Measurements from ENCODE around the gene RPS15.
"Not testable (repeated sequence)": the region's sequence is repeated elsewhere in the genome, so short reads cannot be mapped to it uniquely, and the experiment has no call there.

Gene RPS15

DNA sequence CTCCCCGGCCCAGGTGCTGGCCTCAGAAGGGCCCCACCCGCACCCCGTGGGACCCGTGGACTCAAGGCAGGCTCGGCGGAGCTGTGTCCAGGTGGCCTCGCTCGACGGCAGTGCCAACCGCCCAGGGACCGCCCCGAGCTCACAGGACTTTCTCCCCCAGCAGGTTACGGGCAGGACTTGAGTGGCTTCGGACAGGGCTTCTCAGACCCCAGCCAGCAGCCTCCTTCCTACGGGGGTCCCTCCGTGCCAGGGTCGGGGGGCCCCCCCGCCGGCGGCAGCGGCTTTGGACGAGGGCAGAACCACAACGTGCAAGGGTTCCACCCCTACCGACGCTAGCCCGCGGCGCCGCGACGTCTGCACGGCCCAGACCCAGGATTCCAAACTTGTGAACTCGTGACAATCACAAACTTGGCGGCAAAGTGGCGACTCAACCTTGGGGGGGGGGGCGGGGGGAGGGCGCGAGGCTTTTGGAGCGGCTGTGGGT, 3.6 kb upstream of the RPS15 start:
- no peak for DNase-seq (ENCODE audit: low read depth in 2 of 2)

DNA sequence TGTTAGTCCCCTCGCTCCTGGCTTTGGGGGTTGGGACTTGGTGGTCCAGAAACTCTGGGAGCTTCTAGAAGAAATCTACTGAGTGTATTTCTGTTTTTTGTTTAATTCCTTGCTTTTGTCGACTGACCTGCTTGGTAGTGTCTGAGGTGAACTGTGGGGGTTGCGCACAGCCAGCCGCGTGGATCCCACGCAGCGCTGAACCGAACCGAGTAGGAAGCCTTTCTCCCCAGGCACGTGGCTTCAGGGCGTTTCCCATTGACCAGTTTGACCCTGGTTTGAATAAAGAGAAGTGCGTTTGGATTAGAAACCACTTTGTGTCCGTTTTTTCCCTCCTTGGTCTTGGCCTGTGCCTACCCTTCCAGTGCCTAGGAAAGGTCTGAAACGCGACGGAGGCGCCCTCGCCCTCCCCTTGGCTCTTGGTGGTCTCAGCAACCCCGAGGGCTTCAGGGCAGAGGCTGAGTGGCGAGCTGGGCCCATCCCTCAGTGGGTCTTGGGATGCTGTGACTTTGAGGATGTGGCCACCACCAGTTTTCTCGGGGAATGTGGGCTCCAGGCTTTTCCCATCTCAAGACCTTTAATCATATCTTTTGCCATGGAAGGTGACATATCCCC, 2.7 kb upstream of the RPS15 start:
- DNase-seq (ENCODE audit: low read depth in 2 of 2), result no peak

DNA sequence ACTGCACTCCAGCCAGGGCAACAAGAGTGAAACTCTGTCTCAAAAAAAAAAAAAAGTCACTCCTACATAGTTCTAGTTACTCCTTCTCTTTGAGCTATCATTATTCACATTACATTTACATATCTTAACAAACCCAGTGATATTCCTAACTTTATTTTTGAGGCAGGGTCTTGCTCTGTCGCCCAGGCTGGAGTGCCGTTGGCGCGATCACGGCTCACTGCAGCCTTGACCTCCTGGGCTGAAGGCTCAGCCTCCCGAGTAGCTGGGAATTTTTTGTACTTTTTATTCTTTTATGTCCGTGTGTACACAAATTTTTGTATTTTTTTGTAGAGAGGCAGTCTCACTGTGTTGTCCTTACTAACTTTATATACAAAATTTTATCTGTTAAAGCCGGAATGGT, 587 bp upstream of the RPS15 start:
- DNase-seq (ENCODE audit: low read depth in 2 of 2), result no peak

DNA sequence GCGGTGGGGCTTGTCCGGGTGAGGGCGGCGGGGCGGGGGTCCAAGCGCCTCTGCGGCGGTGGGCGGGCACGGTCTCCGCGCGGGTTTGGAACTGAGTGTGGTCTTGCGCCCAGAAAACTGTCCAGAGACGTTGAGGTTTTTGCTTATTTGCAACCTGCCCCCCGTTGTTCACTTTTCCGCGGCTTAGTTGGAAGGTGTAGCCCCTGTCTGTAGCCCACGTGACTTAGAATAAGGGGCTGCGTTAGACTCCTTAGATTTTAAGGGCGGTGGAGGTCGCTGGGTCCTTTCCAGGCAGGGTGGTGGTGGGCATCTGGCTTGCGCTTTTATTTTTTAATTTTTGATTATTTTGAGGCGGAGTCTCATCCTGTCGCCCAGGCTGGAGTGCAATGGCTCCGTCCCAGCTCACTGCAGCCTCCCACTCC, 748 bp downstream of the RPS15 start:
- no peak for DNase-seq (ENCODE audit: low read depth in 2 of 2)

DNA sequence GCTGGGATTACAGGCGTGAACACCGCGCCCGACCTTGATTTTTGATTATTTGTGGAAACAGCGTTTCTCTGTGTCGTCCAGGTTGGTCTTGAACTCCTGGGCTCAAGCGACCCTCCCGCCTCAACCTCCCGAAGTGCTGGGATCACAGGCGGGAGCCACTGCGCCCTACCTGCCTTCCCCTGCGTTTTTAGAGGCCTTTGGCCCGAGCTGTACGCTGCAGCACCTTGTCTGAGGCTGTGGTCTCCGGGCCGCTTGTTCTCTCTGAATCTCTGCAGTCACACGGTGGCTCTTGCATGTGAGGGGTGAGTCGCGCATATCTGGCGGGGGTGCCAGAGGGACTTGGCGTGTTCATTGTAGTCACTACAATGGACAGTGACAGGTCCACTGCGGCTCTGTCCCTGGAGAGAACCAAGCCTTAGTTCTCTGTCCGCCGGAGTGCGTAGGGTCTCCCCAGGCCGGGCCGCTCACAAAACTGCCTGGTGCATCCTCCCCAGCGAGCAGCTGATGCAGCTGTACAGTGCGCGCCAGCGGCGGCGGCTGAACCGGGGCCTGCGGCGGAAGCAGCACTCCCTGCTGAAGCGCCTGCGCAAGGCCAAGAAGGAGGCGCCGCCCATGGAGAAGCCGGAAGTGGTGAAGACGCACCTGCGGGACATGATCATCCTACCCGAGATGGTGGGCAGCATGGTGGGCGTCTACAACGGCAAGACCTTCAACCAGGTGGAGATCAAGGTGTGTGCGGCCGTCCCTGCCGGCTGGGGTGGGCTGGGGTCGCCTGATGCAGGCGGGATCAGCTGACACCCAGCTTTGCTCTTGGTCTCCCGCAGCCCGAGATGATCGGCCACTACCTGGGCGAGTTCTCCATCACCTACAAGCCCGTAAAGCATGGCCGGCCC, 1.6 kb downstream of the RPS15 start:
- DNase-seq (ENCODE audit: low read depth in 2 of 2), result not testable (repeated sequence)

DNA sequence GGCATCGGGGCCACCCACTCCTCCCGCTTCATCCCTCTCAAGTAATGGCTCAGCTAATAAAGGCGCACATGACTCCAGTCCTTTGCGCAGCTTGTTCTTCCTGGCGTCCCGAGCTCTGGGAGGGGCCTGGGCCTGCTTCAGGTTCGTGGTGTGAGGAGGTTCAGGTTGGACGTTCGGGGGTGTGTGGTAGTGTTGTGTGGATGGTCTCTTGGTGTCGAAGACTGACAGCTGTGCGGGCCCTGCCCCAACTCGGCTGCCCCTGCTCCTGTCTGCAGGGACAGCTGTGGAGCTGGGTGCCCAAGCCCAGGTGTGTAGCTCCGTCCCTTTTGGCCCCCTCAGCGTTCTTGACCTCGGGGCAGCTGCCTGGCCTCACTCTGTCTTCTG, 2.2 kb downstream of the RPS15 start:
- no peak for DNase-seq (ENCODE audit: low read depth in 2 of 2)

DNA sequence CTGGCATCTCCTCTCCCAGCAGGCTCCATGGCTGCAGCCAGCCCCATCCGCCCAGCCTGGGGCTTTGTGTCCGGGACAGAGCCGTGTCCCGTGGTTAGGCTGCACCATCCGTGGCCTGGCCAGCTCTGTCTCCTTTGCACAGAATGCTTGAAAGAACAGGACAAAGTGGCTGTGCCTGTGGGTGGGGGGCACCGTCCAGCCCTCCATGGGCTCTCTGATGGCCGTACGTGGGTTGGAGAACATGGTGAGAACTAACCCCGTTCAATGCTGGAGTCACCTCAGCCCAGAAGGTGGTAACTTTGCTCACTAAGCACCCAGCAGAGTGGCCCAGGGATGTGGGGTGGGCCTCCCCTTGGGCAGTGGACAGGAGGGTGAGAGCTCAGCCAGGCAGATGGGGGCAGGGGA, 2.8 kb downstream of the RPS15 start:
- no peak for DNase-seq (ENCODE audit: low read depth in 2 of 2)

DNA sequence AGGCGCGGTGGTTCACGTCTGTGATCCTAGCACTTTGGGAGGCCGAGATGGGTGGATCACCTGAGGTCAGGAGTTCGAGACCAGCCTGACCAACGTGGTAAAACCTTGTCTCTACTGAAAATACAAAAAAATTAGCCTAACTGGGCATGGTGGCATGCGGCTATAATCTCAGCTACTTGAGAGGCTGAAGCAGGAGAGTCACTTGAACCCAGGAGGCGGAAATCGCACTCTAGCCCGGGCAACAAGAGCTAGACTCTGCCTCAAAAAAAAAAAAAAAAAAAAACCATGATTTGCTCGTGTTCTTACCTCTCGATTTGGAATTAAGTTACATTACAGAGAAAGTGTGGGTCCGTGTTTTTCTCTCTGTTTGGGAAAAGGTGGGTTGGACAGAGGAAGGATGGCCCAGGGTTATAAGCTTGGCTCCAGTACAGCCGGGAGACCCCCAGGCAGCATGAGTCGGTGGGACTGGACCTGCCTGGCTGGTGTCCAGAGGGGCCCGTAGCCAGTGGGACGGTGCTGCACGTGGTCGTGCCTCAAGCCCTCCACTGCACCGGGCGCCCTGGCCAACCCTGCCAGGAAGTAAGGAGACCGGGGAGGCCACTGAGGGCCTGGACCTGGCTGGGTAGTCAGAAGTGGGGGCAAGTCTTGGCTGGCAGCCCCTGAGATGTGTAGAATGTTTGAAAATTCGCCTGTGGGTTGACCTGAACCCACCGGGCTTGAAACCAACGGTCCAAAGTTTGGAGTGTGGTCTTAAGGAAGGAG, 3.7 kb downstream of the RPS15 start:
- no peak for DNase-seq (ENCODE audit: low read depth in 2 of 2)

DNA sequence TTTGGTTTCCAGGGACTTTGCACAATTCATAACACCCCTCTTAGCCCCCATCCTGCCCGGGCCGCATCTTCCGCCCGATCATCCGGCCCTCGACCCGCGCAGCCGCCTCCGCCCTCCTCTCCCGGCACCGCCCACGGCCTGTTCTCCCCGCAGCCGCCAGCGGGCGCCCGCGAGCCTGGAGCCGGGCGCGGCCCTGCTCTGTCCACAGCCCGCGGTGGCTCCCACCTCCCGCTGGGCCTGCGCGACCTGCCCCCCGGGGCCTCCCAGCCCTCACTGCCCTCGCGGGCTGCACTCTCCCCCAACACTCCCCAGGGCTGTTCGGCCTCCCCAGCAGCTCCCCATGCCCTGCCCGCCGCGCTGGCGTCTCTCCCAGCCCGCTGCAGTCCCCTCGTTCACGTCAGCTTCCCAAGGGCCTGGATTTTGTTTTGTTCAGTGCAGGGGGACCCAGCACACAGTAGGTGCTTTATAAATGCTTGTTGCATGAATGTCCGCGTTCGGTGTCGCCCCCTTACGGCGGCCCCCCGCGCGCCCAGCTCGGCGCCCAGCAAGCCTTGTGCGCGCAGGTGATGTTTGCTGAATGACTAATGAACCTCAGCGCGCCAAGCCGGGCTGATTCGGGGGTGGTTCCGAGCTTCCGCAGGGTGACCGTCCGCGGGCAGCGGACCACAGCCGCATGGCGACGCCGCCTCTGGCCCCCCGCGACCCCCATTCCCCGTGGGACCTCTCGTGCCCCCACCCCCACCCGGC, 7.2 kb downstream of the RPS15 start:
- peak; percentile 56 to 66 for DNase-seq (ENCODE audit: low read depth in 2 of 2)

DNA sequence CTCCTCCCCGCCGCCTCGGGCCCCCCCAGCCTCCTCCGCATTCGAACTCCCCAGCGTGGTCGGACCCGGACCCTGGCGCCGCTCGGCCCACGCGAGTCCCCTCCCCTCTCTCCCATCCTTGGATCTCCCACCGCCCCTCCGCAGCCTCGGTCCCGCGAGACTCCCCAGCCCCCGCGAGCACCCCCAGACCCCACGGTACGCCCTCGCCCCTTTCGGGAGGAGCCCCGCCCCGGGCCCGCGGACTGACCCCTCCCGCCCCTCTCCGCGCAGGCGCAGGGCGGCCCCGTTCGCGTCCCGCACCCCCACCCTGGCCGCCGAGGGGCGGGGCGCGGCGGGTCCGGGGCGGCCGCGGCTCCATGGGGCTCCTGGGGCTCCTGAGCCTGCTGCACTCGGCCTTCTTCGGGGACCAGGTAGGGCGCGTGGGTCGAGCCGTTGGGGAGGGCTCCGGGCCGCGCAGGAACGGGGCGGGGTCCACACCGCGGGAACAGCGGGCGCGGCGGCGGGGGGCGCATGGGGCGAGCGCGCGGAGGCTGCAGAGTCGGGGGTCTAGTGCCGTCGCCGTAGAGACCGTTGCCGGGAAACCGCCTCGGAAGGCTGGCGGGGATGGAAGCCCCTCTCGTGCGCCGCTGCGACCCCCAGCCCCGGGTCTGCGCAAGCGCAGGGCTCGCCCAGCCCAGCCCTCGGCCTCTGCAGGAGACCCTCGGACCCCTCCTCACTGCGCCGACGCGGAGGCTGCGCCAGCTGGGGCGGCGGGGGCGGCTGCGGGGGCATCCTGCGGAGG, 7.9 kb downstream of the RPS15 start:
- DNase-seq (ENCODE audit: low read depth in 2 of 2), result no peak

DNA sequence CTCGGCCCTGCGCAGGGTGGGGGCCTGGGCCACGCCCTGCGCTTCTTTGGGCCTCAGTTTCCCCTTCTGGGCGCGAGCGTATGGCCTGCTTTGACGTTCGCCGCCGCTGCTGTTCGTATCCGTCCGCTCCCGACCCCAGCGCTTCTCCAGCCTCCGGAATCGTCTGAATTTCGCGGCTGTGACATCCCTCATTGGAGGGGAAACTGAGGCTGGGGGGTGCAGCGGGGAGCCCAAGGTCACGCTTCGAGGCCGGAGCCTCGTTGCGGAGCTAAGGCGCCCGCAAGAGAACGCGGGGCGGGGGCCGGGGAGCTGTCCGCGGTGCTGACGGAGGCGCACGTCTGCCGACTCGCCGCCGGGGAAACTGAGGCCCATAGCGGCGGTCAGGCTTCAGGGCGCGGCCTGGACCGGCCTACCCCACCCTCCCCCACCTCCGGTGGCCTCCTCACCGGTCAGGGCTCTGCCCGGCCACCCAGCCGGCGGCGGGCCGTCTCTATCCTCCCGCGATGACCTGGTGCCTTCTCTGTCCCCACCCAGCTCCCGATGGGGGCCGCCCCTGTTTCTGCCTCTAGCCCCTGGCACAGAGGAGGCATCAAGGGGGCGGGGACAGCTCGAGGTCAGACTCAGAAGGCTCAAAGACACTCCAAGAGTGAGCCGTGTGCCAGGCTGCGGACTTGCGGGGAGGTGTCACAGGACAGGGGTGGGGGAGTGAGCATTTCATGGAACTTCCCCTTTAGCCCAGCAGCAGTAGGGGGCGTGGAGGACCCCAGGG, 8.7 kb downstream of the RPS15 start:
- DNase-seq (ENCODE audit: low read depth in 2 of 2), result no peak

DNA sequence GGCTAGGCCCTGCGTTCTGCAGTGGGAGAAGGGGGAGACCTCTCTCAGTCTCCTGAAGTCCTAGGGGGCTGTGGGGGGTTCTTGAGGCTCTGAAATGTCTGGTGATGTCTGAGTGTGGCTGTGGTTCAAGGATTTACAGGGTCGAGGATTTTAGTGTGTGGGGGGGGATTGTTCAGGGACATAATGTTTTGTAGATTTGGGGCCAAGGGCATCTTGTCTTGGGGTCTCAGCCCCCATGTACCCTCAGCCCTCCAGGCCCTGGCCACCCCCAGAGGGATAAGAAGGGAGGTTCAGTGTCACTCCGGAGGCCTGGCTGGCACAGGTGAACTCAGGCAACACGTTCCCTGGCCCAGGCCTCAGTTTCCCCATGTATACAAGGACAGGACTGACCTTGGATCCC, 9.3 kb downstream of the RPS15 start:
- DNase-seq (ENCODE audit: low read depth in 2 of 2), result no peak

DNA sequence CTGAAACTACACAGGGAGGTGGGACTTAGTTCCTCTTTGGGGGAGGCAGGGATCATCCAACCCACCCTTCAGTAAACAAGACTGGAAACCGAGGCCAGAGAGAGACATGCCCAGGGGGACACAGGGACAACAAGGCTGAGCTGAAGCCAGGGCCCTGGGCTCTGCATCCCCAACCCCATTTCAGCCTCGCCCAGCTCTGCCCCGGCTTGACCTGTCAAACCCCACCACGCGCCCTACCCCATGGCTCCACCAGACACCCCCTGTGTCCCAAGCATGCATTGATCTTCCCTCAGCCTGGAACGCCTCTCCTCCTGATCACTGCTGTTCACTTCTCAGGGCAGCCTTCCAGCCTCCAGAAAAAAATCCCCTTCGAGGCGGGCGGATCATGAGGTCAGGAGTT, 9.7 kb downstream of the RPS15 start:
- no peak for DNase-seq (ENCODE audit: low read depth in 2 of 2)

DNA sequence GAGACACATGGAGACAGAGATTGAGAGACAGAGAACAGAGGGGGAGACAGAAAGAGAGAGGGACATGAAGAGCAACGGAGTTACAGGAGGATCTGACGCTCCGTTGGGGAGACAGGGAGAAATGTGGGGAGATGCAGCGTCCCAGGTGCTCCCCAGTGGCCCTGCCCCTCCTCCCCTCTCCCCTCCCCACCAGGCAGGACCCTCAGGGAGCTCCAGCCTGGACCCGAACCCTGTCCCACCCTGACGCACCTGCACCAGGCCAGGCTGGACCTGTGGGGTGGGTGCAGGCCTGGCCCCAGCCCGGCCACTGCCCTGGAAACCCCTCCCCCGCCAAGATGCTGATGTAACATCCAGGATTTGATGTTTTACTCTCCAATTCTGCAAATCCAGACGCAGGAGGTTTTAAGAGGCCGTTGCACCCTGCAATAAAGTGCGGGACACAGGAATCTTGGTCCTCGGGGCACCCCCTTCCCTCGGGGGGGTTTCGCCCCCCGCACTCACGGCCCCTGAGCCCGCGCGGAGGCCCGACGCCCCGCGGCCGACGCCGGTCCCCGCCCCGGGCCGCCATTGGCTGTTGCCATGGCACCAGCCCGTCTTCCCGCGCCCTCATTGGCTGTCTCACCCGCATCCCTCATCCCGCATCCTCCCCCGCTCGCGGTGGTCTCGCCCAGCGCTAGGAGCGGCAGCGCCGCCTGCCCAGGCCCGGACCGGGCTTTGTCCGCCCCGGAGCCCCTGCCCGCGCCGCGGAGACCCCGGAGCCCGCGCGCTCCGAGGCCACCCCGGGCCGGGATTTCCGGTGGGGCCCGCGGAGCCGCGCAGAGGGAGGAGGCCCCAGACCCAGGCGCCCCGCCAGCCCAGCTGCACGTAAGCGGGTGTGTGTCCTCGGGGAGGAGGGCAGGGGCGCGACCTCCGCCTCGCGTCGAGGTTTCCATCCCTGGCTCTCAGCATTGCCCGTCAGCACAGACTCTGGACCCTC, 11.6 kb downstream of the RPS15 start, which contains the start of gene APC2:
APC2 (plus strand) TSS at position 655 of the 976 bp plus-strand sequence. CDS start 2,881 bp downstream, outside the sequence.
- no peak for DNase-seq (ENCODE audit: low read depth in 2 of 2)

DNA sequence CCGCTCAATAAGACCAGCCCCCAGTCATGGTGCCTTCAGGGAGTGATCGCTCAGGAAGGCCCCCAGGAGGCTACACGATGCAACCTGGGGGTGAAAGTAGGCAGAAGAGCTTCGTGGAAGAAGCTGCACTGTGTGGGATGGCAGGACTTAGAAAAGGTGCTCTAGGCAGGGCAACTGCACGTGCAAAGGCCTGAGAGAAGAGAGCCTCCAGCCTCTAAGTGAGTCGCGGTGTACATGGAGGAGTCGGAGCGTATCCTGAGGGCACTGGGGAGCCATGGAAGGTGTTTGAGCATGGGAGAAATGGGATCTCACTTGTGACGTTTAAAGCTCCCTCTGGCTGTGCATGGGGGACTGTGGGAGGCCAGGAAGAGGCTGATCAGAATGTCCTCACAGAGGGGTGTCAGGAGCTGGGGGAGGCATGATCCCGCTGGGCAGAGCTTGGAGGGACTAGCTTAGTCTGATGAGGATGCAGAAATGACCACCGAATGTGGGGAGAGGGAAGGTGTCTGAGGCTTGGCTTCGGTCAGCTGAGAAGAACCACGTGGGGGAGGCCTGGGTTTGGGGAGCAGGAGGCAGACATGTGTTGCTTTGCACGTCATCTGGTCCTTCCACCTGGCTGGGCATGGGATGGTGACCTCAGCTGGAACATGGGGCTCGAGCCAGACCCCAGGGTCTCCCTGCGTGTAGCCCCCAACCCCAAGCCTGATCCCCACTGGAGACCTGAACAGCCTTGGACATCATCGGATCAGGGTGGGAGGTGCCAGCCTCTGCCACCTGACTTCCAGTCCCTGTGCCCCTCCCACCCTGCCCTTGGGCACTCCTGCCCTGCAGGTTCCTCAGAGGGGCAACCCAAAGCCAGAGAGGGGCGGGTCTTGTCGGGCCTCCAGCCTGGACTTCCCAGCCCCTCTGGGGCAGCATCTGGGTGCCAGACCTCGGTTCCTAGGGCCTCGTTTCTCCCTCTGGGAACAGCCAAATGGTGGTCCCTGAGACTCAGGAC, 12.8 kb downstream of the RPS15 start:
- DNase-seq (ENCODE audit: low read depth in 2 of 2), result no peak

DNA sequence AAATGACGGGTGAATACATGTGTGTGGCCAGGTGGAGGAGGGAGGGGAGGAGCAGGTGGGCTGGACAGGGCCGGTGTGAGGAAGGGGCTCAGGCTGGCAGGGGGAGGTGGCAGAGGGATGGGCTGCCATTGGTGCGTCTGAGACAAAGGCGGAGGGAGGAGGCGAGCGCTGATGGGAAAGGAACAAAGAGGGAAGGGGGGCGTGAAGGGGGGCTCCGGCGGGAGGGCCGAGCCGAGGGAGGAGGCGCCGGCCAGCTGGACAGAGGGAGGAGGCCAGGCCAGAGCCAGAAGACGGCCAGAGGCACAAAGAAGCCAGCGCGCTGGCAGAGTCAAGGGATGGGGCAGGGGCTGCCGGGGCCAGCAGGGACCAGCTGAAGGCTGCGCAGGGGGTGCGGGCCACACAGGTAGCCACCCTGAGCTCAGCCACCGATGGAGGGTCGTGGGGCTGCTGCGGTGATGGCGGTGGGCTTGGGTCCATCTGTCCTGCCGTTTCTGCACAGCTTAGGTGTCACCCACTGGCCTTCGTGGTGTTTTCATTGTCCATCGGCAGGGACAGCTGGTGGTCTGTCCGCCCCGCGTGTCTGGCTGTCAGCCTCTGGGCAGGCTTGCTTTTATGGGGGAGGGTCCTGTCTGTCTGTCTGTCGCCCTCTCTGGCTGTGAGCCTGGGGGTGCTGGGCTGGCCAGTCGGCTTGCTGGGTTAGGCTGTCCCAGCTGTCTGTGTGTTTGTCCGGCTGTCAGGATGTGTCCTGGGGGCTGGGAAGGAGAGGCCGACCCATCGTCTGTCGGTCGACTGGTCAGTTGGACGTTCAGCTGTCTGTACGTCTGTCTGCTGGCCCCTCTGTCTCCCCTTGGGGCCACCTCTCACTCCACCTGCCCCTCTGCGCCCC, 14.0 kb downstream of the RPS15 start:
- no peak for DNase-seq (ENCODE audit: low read depth in 2 of 2)

All from stimulated activated CD4-positive, alpha-beta T cell treated with anti-CD3 and anti-CD28 coated beads, Interleukin-12 subunit alpha, Interleukin-12 subunit beta, amount 100 ng/mL, for 24 hours (primary cell).